ENCODE results near the gene C2.

Gene C2

DNA sequence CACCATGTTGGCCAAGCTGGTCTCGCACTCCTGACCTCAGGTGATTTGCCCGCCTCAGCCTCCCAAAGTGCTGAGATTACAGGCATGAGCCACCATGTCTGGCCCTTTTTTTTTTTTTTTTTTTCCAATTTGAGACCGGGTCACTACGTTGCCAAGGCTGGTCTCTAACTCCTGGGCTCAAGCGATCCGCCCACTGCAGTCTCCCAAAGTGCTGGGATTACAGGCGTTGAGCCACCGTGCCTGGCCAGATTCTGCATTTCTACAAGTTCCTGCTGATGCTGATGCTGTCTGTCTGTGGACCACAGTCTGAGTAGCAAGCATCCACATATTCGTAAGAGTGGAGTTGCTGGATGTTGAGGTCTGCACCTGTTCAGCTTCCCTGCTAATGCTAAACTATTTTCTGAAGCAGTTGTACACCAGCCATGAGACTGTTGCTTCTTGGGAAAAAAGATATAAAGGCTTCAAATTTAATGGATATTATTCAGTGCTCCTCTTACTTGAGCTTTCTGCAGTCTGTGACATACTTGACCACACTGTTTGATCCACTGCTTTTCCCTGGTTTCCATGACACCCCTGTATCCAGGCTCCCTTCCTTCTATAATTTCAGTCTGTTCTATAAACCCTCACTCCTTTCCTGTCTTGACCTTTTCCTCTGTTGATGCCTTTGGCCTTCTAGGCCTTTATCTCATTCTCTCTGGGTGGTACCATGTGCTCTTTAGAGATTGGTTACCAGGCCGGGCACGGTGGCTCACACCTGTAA is 15.5 kb upstream of the C2 start:
- H3K4me3 ChIP-seq (ENCODE audit: control insufficient read depth, low read depth, low read length) = no peak overlapping the region
- no peak for DNase-seq (ENCODE audit: low read depth)
- TF ChIP-seq, protein P1, sequence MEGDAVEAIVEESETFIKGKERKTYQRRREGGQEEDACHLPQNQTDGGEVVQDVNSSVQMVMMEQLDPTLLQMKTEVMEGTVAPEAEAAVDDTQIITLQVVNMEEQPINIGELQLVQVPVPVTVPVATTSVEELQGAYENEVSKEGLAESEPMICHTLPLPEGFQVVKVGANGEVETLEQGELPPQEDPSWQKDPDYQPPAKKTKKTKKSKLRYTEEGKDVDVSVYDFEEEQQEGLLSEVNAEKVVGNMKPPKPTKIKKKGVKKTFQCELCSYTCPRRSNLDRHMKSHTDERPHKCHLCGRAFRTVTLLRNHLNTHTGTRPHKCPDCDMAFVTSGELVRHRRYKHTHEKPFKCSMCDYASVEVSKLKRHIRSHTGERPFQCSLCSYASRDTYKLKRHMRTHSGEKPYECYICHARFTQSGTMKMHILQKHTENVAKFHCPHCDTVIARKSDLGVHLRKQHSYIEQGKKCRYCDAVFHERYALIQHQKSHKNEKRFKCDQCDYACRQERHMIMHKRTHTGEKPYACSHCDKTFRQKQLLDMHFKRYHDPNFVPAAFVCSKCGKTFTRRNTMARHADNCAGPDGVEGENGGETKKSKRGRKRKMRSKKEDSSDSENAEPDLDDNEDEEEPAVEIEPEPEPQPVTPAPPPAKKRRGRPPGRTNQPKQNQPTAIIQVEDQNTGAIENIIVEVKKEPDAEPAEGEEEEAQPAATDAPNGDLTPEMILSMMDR (conservative IDR thresholded peaks at IDR 0.05; ENCODE audit: control insufficient read depth, insufficient read depth, low read depth, low read length) = no peak

DNA sequence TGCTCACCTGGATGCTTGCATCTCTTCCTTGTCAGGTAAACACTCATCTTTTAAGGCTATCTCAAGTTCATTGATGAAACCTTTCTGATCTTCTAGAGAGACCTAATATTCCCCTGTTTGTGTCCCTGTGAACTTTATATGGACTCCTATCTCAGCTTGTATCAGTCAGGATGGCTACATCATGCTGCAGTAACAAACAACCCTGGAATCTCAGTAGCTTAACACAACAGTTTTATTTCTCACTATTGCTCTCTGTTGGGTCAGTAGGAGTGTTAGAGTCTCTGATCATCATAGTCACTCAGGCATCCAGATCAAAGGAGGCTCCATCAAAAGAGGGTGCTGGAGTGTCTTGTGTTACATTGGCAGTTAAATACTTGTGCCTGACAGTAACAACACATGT is 12.2 kb upstream of the C2 start:
- TF ChIP-seq, protein P1 (conservative IDR thresholded peaks at IDR 0.05; ENCODE audit: control insufficient read depth, insufficient read depth, low read depth, low read length) = no peak
- H3K4me3 ChIP-seq (ENCODE audit: control insufficient read depth, low read depth, low read length) = no peak overlapping the region
- DNase-seq (ENCODE audit: low read depth) = no peak

DNA sequence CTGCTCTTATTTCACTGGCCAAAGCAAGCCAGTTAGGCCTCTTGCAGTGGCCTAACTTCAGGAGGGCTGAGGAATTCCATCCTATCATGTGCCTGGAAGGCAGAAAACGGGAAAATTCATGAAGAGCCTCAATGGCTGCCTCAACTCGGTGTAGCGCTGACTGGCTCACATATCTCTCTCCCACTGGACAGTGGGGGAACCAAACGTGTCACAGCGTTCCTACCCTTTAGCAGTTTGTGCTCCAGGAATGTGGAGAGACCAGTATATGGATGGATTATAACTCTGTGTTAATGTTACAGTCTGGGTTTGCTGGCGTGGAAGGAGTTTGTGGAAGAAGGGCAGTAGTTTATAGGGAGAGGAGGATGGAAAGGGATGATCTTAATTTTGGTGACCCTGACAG is 11.8 kb upstream of the C2 start:
- no peak for DNase-seq (ENCODE audit: low read depth)
- H3K4me3 ChIP-seq (ENCODE audit: control insufficient read depth, low read depth, low read length) = no peak overlapping the region
- TF ChIP-seq, protein P1 (conservative IDR thresholded peaks at IDR 0.05; ENCODE audit: control insufficient read depth, insufficient read depth, low read depth, low read length) = no peak

DNA sequence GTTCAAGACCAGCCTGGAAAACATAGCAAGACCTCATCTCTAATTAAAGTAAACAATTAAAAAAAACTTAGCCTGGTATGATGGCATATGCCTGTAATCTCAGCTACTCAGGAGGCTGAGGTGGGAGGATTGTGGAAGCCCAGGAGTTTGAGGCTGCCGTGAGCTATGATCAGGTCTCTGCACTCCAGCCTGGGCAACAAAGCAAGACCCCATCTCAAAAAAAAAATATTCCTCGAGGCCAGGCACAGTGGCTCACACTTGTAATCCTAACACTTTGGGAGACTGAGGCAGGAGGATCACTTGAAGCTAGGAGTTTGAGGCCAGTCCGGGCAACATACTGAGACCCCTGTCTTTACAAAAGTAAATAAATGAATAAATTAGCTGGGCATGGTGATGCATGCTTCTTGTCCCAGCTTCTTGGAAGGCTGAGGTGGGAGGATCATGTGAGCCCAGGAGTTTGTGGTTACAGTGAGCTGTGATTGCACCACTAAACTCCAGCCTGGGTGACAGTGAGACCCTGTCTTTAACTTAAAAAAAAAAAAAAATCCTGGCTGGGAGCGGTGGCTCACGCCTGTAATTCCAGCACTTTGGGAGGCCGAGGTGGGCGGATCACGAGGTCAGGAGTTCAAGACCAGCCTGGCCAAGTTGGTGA is 9.3 kb upstream of the C2 start:
- no peak overlapping the region for H3K4me3 ChIP-seq (ENCODE audit: control insufficient read depth, low read depth, low read length)

DNA sequence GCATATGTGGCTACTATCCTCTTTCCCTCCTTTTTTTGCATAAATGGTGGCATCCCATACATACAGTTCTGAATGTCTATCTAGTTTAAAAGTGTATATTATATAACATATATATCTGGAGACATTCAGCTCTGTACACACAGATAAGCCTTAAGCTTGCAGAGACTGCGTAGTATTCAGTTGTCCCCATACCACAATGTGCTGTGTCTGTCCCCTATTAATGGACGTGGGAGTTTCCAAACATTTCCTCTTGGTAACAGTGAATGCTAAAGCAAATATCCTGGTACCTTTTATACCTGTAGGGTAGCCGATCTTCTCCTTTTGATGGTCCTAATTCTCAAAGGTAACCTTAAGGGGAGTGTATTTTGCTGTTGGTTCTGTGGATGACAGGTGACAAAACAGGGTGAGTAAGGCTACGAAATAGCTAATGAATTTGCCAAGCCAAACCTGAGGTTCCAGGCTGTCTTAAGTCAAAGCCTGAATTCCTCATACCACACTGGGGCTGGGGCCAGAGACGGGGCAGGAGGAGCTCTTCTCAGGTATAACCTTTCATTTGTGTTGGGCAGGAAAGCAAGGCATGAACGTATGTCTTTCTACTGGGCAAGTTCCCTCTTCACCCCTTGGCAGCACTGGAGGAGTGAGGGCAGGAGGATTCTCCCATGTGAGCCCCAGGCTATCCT is 7.8 kb upstream of the C2 start:
- no peak for DNase-seq (ENCODE audit: low read depth)
- TF ChIP-seq, protein P1 (conservative IDR thresholded peaks at IDR 0.05; ENCODE audit: control insufficient read depth, insufficient read depth, low read depth, low read length) = no peak
- H3K4me3 ChIP-seq (ENCODE audit: control insufficient read depth, low read depth, low read length) = no peak overlapping the region

More for the DNA sequence above, 9.3 kb upstream of the C2 start:
- peak; percentile 38 for DNase-seq (ENCODE audit: low read depth)
- TF ChIP-seq, protein P1 (conservative IDR thresholded peaks at IDR 0.05; ENCODE audit: control insufficient read depth, insufficient read depth, low read depth, low read length) = no peak

DNA sequence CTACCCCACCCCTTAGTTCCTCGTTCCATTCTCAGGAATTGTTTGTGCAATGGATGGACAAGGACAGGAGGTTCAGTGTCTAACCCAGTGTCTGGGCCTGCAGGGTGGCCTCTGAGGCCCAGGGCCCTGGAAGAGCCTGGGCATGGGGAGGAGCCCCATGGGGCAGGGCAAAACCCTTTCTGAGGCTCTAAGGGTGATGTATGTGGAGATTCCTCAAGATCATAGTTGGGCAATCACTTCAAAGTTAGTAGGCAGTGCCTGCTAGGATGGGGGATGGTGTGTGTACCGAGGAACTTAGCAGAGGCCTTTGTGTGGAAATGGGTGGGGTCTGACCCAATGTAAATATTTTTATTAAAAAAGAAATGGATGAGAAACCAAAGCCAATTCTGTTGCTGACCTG is 6.7 kb upstream of the C2 start:
- no peak for DNase-seq (ENCODE audit: low read depth)
- H3K4me3 ChIP-seq (ENCODE audit: control insufficient read depth, low read depth, low read length) = no peak overlapping the region
- TF ChIP-seq, protein P1 (conservative IDR thresholded peaks at IDR 0.05; ENCODE audit: control insufficient read depth, insufficient read depth, low read depth, low read length) = no peak
